ENCODE data around the gene LRRK1.

The LRRK1 gene

GRCh38 chr15:101058735-101059134, 139.6 kb downstream of the LRRK1 start:
- DNase-seq (ENCODE audit: low spot score) = no peak
- TF ChIP-seq CTCF (IDR thresholded peaks at IDR 0.05; ENCODE audit: borderline replicate concordance, control extremely low read depth, extremely low read depth, insufficient read depth, missing control alignments) = no peak
- in situ Hi-C loops (cut with MboI; ENCODE audit: low sequenced_read_pairs, unreplicated experiment) = no loop called here

- TF ChIP-seq CTCF (IDR thresholded peaks at IDR 0.05; ENCODE audit: borderline replicate concordance, control extremely low read depth, extremely low read depth, insufficient read depth, missing control alignments) = no peak
- in situ Hi-C loops (cut with MboI; ENCODE audit: low sequenced_read_pairs, unreplicated experiment) = no loop called here
- DNase-seq (ENCODE audit: low spot score) = no peak
Measured at GRCh38 chr15:101059381-101060341, 140.5 kb downstream of the LRRK1 start.

GRCh38 chr15:101060576-101061551, 141.7 kb downstream of the LRRK1 start:
- DNase-seq (ENCODE audit: low spot score) = no peak
- no peak for TF ChIP-seq CTCF (IDR thresholded peaks at IDR 0.05; ENCODE audit: borderline replicate concordance, control extremely low read depth, extremely low read depth, insufficient read depth, missing control alignments)
- in situ Hi-C loops (cut with MboI; ENCODE audit: low sequenced_read_pairs, unreplicated experiment) = no loop called here

- in situ Hi-C loops (cut with MboI; ENCODE audit: low sequenced_read_pairs, unreplicated experiment) = no loop called here
- DNase-seq (ENCODE audit: low spot score) = no peak
- no peak for TF ChIP-seq CTCF (IDR thresholded peaks at IDR 0.05; ENCODE audit: borderline replicate concordance, control extremely low read depth, extremely low read depth, insufficient read depth, missing control alignments)
Measured at GRCh38 chr15:101062063-101062462, 142.9 kb downstream of the LRRK1 start.

GRCh38 chr15:101062471-101063171, 143.5 kb downstream of the LRRK1 start:
- TF ChIP-seq CTCF (IDR thresholded peaks at IDR 0.05; ENCODE audit: borderline replicate concordance, control extremely low read depth, extremely low read depth, insufficient read depth, missing control alignments) = no peak
- in situ Hi-C loops (cut with MboI; ENCODE audit: low sequenced_read_pairs, unreplicated experiment) = no loop called here
- DNase-seq (ENCODE audit: low spot score) = no peak

GRCh38 chr15:101063212-101063611, 144.1 kb downstream of the LRRK1 start:
- no peak for TF ChIP-seq CTCF (IDR thresholded peaks at IDR 0.05; ENCODE audit: borderline replicate concordance, control extremely low read depth, extremely low read depth, insufficient read depth, missing control alignments)
- in situ Hi-C loops (cut with MboI; ENCODE audit: low sequenced_read_pairs, unreplicated experiment) = no loop called here
- DNase-seq (ENCODE audit: low spot score) = no peak

Data from GM13976 (cell line).